Muscle of back (tissue), 11 donors: ENCODE measurements around the gene MLLT3. TPM values are rescaled to one million over a fixed set of nuclear protein-coding genes. Genes with fewer than 3 reads are reported as not detected.

Experiments
- DNase-seq, 3 donors: peaks; one replicate each; pipeline versions ENCODE4 v3.0.0 to v3.0.0-alpha.2; 2013
- polyA plus RNA-seq, 10 donors: library from polyadenylated mRNA; unstranded; fragments of 120-200 nt; gene quantifications; one replicate each; pipeline ENCODE4 v1.2.1, GENCODE V29; 2013; ENCODE audit not compliant: insufficient read length in 10 of 10

The MLLT3 gene
- polyA plus RNA-seq, 10 donors: 37.1 to 99.6 (median 54.4) TPM

DNA sequence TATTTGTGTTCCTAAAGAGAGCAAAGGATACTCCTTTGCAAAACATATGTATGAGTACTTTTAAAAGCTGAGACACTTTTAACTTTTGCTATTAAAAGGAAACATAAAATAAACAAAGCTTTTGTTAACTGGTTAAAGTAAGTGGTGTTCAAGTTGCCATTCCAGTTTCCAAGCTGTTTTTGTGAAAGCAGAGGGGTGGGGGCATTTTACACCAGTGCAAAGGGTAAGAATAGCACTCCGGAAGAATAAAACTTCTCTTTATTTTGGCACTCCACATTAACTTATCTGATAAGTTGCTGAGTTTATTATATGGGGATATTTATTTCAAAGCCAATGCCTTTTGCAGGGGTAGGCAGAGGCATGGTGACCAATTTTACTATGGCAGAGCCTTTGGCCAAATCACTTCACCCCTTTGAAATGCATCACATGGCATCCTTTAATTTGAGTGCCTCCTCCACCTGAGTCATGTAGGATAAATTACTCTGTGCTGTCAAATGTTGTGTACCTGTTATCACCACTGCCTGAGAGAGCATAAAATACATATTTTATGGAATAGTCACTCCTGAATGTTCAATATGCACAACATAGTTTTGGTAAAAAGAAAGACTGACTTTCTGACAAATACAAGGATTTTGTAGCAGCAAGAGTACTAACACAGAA is 62.9 kb downstream of the MLLT3 start:
- DNase-seq: no peak

GRCh38 chr9:20558566-20559016 is 63.7 kb downstream of the MLLT3 start:
- DNase-seq: peak; percentile 14 to 75 (median 22)

GRCh38 chr9:20557890-20558565 is 64.3 kb downstream of the MLLT3 start:
- DNase-seq: peak in 2 of 3 donors; percentile 8 to 17

DNA sequence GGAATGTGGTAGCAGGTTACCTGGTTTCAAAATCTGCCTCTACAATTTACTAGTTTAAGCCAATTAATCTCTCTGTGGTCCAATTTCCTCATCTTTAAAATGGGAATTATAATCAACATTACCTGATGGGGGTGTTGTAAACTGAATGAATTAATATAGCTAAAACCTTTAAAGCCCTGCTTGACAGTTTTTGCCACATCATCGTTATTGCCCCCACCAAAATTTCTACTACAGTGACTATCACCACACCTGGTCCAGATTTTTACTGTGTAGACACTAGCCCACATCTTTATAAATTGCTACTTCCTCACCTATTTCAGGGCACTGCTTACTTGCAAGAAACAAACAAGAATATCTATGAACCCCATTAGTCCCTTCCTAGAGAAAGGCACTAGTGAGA is 65.0 kb downstream of the MLLT3 start:
- DNase-seq: no peak

- no peak for DNase-seq
Observed at GRCh38 chr9:20553558-20554149, 68.6 kb downstream of the MLLT3 start.

- no peak for DNase-seq
Observed at GRCh38 chr9:20552874-20553557, 69.3 kb downstream of the MLLT3 start.

DNA sequence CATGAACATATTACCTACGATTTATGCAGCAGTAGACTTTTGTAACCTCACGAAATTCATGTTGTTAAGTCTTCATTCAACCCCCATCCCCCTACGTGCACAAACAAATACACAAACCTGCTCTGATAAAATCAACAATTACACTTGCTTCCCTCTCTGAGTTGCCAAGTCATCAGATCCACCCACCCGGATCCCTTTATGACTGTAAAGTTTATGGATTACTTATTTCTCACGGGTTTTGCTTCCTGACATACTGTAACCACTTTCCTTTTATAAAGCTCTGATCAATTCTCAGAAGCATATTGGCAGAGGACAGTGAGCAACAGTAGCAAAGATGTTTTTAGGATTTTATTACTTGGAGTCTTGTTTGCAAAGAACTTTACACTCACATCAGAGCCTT is 70.5 kb downstream of the MLLT3 start:
- DNase-seq: no peak

DNA sequence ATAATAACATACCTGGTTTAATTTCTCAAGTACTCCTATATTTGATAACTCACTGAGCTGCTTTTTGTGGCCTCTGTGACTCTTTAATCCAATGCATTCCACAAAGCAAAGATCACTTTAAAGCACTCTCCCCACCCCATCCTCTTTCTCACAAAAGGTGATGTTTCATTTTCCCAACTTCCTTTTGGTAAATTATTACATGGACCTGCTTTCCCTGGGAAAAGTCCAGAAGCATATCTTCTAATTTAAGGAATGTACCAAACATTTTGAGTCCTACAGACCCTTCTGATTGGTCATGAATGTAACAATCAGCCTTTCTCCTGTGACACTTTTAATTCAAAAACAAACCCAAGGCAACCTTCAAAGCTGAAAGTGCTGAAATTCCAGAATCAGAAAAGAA is 71.1 kb downstream of the MLLT3 start:
- DNase-seq: no peak

DNA sequence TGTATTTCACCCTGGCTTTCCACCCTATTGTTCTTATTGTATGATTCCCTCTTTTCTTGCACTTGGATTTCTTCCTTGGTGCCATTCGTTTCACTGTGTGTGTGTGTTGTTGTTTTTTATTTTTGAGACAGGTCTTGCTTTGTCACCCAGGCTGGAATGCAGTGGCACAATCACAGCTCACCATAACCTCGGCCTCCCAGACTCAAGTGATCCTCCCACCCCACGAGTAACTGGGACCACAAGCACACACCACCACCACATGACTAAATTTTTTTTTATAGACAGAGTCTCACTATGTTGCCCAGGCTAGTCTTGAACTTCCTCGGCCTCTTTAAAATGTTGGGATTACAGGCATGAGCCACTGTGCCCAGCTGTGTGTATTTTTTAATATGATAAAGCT is 72.0 kb downstream of the MLLT3 start:
- no peak for DNase-seq

- no peak for DNase-seq
Observed at GRCh38 chr9:20549053-20549452, 73.2 kb downstream of the MLLT3 start.

GRCh38 chr9:20545023-20545622 is 77.2 kb downstream of the MLLT3 start:
- DNase-seq: no peak

DNA sequence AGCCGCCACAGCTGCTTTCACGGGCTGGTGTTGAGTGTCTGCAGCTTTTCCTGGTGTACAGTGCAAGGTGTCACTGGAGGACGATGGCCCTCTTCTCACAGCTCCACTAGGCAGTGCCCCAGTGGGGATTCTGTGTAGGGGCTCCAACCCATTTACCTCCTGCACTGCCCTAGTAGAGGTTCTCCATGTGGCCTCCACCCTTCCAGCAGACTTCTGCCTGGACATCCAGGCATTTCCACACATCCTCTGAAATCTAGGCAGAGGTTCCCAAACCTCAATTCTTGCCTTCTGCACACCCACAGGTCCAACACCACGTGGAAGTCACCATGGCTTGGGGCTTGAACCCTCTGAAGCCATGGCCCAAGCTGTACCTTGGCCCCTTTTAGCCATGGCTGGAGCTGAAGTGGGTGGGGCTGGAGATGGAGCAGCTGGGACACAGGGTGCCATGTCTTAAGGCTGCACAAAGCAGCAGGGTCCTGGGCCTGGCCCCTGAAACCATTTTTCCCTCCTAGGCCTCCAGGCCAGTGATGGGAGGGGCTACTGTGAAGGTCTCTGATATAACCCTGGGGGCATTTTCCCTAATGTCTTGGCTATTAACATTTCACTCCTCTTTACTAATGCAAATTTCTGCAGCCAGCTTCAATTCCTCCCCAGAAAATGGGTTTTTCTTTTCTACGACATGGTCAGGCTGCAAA is 82.0 kb downstream of the MLLT3 start:
- no peak for DNase-seq

DNA sequence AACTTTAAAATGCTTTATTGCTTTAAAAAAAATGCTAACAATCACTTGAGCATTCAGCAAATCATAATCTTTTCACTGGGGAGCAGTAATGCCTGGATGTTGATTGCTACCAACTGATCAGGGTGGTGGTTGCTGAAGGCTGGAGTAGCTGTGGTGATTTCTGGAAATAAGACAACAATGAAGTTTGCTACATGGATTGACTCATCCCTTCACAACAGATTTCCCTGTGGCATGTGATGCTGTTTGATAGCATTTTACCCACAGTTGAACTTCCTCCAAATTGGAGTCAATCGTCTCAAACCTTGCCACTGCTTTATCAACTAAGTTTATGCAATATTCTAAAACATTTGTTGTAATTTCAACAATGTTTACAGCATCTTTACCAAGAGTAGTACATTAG is 83.3 kb downstream of the MLLT3 start:
- no peak for DNase-seq

GRCh38 chr9:20538092-20538491 is 84.2 kb downstream of the MLLT3 start:
- no peak for DNase-seq

GRCh38 chr9:20537294-20537693 is 85.0 kb downstream of the MLLT3 start:
- DNase-seq: no peak

DNA sequence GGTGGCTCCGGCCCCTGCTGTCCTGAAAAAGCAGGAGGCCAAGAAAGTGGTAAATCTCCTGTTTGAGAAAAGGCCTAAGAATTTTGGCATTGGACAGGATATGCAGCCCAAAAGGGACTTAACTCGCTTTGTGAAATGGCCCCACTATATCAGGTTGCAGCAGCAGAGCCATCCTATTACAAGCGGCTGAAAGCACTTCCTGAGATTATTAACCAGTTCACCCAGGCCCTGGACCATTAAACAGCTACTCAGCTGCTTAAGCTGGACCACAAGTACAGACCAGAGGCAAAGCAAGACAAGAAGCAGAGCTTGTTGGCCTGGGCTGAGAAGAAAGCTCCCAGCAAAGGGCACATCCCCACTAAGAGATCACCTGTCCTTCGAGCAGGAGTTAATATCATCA is 89.7 kb downstream of the MLLT3 start:
- no peak for DNase-seq

DNA sequence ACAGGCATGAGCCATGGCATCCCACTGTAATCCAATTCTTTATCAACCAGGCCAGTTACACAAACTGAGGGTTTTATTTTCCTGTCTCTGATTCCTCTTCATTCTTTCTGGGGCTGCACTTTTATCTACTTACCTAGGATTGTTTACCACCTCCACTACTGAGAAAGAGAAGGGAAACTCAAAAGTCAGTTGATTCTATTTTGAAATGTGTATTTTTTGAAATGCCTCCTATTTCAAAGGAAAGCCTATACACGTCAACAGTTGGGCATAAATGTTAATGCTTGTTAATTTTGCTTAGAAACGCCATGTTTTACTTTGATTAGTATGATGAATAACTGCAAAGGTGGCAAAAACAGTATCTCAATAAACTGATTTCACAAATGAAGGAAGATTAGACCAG is 92.5 kb downstream of the MLLT3 start:
- no peak for DNase-seq

DNA sequence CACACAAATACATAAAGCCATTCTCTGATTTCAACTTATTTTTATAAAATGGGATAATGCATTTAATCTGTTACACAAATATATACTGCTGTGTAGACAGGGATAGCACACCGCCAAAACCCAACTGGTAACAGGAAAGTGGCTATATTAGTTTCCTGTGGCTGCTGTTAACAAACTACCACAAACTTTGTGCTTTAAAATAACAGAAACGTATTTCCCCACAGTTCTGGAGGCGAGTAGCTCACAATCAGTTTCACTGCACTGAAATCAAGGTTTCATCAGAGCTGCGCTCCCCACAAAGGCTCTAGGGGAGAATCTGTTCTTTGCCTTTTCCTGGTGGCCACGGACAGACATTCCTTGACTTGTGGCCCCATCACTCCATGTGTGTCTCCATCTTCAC is 94.0 kb downstream of the MLLT3 start:
- DNase-seq: no peak

DNA sequence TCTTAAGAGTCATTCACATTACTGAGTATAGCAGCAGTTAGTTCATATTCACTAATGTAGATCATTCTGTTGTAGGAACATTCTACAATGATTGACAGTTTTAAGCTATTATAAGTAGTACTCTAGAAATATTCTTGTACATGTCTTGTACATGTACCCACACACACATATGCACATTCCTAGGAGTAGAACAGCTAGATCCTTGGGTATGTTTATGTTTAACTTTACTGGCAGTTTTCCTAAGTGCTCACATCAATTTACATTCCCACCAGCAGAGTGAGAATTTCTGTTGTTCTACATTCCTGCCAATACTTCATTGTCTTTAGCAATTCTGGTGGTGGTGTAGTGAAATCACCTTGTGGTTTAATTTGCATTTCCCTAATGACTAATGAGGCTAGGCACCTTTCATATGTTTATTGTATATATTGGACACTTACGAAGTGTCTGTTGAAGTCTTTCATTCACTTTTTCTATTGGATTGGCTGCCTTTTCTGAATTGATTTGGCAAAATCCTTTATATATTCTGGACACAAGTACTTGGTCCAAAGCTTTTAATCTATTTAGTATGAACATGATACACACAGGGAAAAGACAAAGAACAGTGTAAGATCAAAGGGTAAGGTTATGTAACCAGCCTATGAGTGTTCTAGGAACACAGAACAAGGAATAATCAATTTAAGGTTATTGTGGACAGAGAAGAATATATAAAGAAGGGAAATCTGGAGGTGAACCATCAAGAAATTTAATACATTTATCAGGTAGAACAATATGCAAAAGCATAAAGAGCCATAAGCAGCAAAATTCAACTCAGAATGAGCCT is 95.6 kb downstream of the MLLT3 start:
- DNase-seq: peak in 1 of 3 donors; percentile 7

- DNase-seq: no peak
Observed at GRCh38 chr9:20524776-20525175, 97.5 kb downstream of the MLLT3 start.

DNA sequence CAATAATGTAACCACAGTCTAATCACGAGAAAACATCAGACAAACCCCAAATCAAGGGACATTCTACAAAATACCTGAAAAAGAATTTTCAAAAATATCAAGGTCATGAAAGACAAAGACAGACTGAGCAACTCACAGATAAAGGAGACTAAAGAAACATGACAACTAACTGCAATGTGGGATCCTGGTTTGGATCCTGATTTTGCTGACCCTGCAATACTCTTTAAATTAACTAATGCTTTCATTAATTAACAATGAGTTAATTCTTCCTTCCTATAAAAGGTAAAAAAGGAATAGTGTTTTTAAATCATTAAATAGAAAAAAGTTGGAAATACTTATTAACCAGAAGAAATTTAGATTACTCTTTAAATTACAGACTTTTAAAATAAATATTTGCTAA is 103.6 kb downstream of the MLLT3 start:
- DNase-seq: no peak
